Neutrophil (primary cell): ENCODE measurements around the gene PTPRN2.

Experiments
- H3K27ac ChIP-seq: fragments of 200-600 bp; sonication (generic); 2 replicates; pipeline ENCODE4 v1.5.1; 2016; ENCODE audit warnings: mild to moderate bottlenecking, moderate library complexity
- H3K27me3 ChIP-seq: fragments of 200-600 bp; sonication (generic); 2 replicates; pipeline ENCODE4 v1.6.0; 2016; ENCODE audit warnings: mild to moderate bottlenecking
- H3K36me3 ChIP-seq: fragments of 200-600 bp; sonication (generic); 2 replicates; pipeline ENCODE4 v1.5.1; 2017
- H3K4me1 ChIP-seq, 2 experiments: fragments of 200-600 bp in 1 of 2; sonication (generic) in 1 of 2; 1 replicate in 1 of 2; 2 replicates in 1 of 2; pipeline versions ENCODE4 v1.5.1 to v1.6.1; 2013 to 2016; ENCODE audit warnings: low read depth in 1 of 2, low read length in 1 of 2, mild to moderate bottlenecking in 1 of 2, moderate library complexity in 1 of 2; ENCODE audit not compliant: control insufficient read depth in 1 of 2, insufficient read depth in 1 of 2
- H3K4me3 ChIP-seq, 2 experiments: fragments of 200-600 bp in 1 of 2; sonication (generic) in 1 of 2; 1 replicate in 1 of 2; 2 replicates in 1 of 2; pipeline ENCODE4 v1.5.1; 2013 to 2016; ENCODE audit warnings: low read depth in 1 of 2, low read length in 1 of 2, mild to moderate bottlenecking in 1 of 2, moderate library complexity in 1 of 2
- H3K9me3 ChIP-seq: fragments of 200-600 bp; sonication (generic); 2 replicates; pipeline ENCODE4 v1.5.1; 2016
- CTCF ChIP-seq: fragments of 200-600 bp; sonication (generic); IDR thresholded peaks from 2 replicates; pipeline ENCODE4 v1.5.1; 2016; ENCODE audit warnings: antibody characterized with exemption

Gene PTPRN2

GRCh38 chr7:157644946-157645345 lies 942.7 kb downstream of the PTPRN2 start:
- H3K4me3 ChIP-seq, result no peak overlapping the region
- no peaks in the 10 kb centered on the region for H3K36me3 ChIP-seq
- no peaks in the 10 kb centered on the region for H3K9me3 ChIP-seq

GRCh38 chr7:157643525-157643970 lies 944.1 kb downstream of the PTPRN2 start:
- H3K27ac ChIP-seq, result no peak overlapping the region
- no peaks in the 10 kb centered on the region for H3K27me3 ChIP-seq
- no peak for TF ChIP-seq CTCF
- H3K4me1 ChIP-seq, result no peaks in the 10 kb centered on the region
- no peaks in the 10 kb centered on the region for H3K9me3 ChIP-seq
- H3K36me3 ChIP-seq, result no peaks in the 10 kb centered on the region
- H3K4me3 ChIP-seq, result no peak overlapping the region

More at GRCh38 chr7:157644946-157645345, 942.7 kb downstream of the PTPRN2 start:
- Histone ChIP-seq H3K27me3 (no peaks in the 10 kb centered on the region), H3K4me1 (no peaks in the 10 kb centered on the region), H3K27ac (no peak overlapping the region)
- TF ChIP-seq CTCF, result no peak

- no peaks in the 10 kb centered on the region for H3K27me3 ChIP-seq
- no peaks in the 10 kb centered on the region for H3K36me3 ChIP-seq
- no peaks in the 10 kb centered on the region for H3K4me1 ChIP-seq
- no peak overlapping the region for H3K27ac ChIP-seq
- no peak overlapping the region for H3K4me3 ChIP-seq
- no peaks in the 10 kb centered on the region for H3K9me3 ChIP-seq
- TF ChIP-seq CTCF, result no peak
Measured at GRCh38 chr7:157641866-157642265, 945.8 kb downstream of the PTPRN2 start.

- Histone ChIP-seq H3K4me1 (no peaks in the 10 kb centered on the region), H3K27ac (no peak overlapping the region), H3K4me3 (no peak overlapping the region), H3K27me3 (peaks cover 8% of the 10 kb centered on the region), H3K9me3 (no peaks in the 10 kb centered on the region), H3K36me3 (no peaks in the 10 kb centered on the region)
- TF ChIP-seq CTCF, result no peak
Measured at GRCh38 chr7:157640144-157640543, 947.5 kb downstream of the PTPRN2 start.

GRCh38 chr7:157638563-157638962 lies 949.1 kb downstream of the PTPRN2 start:
- H3K36me3 ChIP-seq, result no peaks in the 10 kb centered on the region
- peaks cover 8% of the 10 kb centered on the region for H3K27me3 ChIP-seq
- H3K9me3 ChIP-seq, result no peaks in the 10 kb centered on the region
- no peak overlapping the region for H3K27ac ChIP-seq
- H3K4me1 ChIP-seq, result no peaks in the 10 kb centered on the region
- no peak for TF ChIP-seq CTCF
- H3K4me3 ChIP-seq, result no peak overlapping the region
